Smooth muscle cell (in vitro differentiated cells): ENCODE results near the gene LAMTOR2. TPM values are rescaled to one million over a fixed set of nuclear protein-coding genes. Genes with fewer than 3 reads are reported as not detected.

Source experiments
- DNase-seq: peaks from one replicate; lab custom pipeline; 2025; ENCODE audit not compliant: unreplicated experiment; lab: John Stamatoyannopoulos, UW
- H2AFZ ChIP-seq: fragments of 200-600 bp; sonication (generic); 2 replicates; pipeline ENCODE4 v1.6.0; 2016; ENCODE audit warnings: antibody characterized with exemption, low read depth, mild to moderate bottlenecking
- H3F3A ChIP-seq: fragments of 200-600 bp; sonication (generic); 2 replicates; pipeline ENCODE4 v1.6.0; 2017; ENCODE audit warnings: antibody characterized with exemption, low read depth
- H3K27ac ChIP-seq: fragments of 200-600 bp; sonication (generic); 2 replicates; pipeline ENCODE4 v1.5.1; 2016; ENCODE audit warnings: low read depth, mild to moderate bottlenecking
- H3K27me3 ChIP-seq: fragments of 200-600 bp; sonication (generic); 2 replicates; pipeline ENCODE4 v1.6.1; 2016; ENCODE audit warnings: low read depth, mild to moderate bottlenecking
- H3K36me3 ChIP-seq: fragments of 200-600 bp; sonication (generic); 2 replicates; pipeline ENCODE4 v1.5.1; 2016; ENCODE audit warnings: low read depth
- H3K4me1 ChIP-seq: fragments of 200-600 bp; sonication (generic); 2 replicates; pipeline ENCODE4 v1.5.1; 2016; ENCODE audit warnings: low read depth
- H3K4me2 ChIP-seq: fragments of 200-600 bp; sonication (generic); 2 replicates; pipeline ENCODE4 v1.6.0; 2016; ENCODE audit warnings: mild to moderate bottlenecking
- H3K4me3 ChIP-seq: fragments of 200-600 bp; sonication (generic); 2 replicates; pipeline ENCODE4 v1.5.1; 2016; ENCODE audit warnings: mild to moderate bottlenecking
- H3K79me2 ChIP-seq: fragments of 200-600 bp; sonication (generic); 2 replicates; pipeline ENCODE4 v1.6.0; 2016; ENCODE audit warnings: low read depth, mild to moderate bottlenecking
- H3K9ac ChIP-seq: fragments of 200-600 bp; sonication (generic); 2 replicates; pipeline ENCODE4 v1.6.0; 2016; ENCODE audit warnings: low read depth
- H3K9me3 ChIP-seq: fragments of 200-600 bp; sonication (generic); replicated peaks from 2 replicates; pipeline ENCODE4 v1.5.1; 2016; ENCODE audit warnings: low read depth
- H4K20me1 ChIP-seq: fragments of 200-600 bp; sonication (generic); 2 replicates; pipeline ENCODE4 v1.6.0; 2016; ENCODE audit warnings: low read depth
- WGBS: methylation state at CpG from one replicate; pipeline ENCODE4 v1.1.7; 2016; ENCODE audit warnings: low lambda C conversion rate; 5-methylcytosine and 5-hydroxymethylcytosine counted together
- polyA plus RNA-seq: library from polyadenylated mRNA; unstranded; fragments of >200 nt; fragmentation: Nextera tagmentation; extraction: Ambion mirVana; gene quantifications from 2 replicates; pipeline ENCODE4 v1.2.1, GENCODE V29; 2016
- total RNA-seq: library from RNA; depleted of rRNA; stranded (reverse); fragments of >200 nt; gene quantifications from 2 replicates; pipeline ENCODE4 v1.2.3, GENCODE V29; 2014
- TF ChIP-seq, protein P1 (sequence below): fragments of 200-600 bp; sonication (generic); IDR thresholded peaks from 2 replicates; pipeline ENCODE4 v1.5.1; 2017; ENCODE audit warnings: borderline replicate concordance, mild to moderate bottlenecking, antibody characterized with exemption; ENCODE audit not compliant: insufficient read depth, poor library complexity, severe bottlenecking

The LAMTOR2 gene
- total and polyA plus RNA-seq, 2 experiments from 2014 or later = 55.1 to 146 TPM

DNA sequence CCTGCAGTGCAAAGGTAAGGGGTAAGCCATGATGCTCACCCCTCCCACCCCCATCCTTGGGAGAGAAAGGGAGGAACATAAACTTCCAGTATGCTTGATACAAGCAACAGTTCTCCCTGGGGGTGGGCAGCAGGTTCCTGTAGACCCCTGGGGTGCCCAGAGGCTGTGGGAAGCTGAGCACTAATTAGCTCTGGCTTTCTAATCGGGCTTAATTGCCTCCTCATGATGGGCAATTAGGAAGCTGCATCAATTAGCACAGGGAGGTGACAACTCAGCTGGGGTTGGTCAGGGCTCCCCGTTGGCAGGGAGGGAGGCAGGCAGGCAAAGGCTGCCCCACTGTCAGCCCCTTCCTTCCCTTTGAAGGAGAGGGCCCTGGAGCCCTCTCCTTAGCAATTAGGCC, 44.2 kb downstream of the LAMTOR2 start:
- H3K9ac ChIP-seq = no peak overlapping the region
- no peaks in the 10 kb centered on the region for H3K9me3 ChIP-seq
- peak overlapping the region; percentile 96 for H3K27ac ChIP-seq
- peaks cover 27% of the 10 kb centered on the region for H3K4me1 ChIP-seq
- no peaks in the 10 kb centered on the region for H3K36me3 ChIP-seq
- H3K27me3 ChIP-seq = no peaks in the 10 kb centered on the region
- no peak overlapping the region for H3K4me3 ChIP-seq
- peaks cover 17% of the 10 kb centered on the region for H3F3A ChIP-seq
- no peak for DNase-seq
- no peak overlapping the region for H2AFZ ChIP-seq
- H4K20me1 ChIP-seq = no peaks in the 10 kb centered on the region
- H3K79me2 ChIP-seq = peaks cover 36% of the 10 kb centered on the region
- TF ChIP-seq, protein P1, sequence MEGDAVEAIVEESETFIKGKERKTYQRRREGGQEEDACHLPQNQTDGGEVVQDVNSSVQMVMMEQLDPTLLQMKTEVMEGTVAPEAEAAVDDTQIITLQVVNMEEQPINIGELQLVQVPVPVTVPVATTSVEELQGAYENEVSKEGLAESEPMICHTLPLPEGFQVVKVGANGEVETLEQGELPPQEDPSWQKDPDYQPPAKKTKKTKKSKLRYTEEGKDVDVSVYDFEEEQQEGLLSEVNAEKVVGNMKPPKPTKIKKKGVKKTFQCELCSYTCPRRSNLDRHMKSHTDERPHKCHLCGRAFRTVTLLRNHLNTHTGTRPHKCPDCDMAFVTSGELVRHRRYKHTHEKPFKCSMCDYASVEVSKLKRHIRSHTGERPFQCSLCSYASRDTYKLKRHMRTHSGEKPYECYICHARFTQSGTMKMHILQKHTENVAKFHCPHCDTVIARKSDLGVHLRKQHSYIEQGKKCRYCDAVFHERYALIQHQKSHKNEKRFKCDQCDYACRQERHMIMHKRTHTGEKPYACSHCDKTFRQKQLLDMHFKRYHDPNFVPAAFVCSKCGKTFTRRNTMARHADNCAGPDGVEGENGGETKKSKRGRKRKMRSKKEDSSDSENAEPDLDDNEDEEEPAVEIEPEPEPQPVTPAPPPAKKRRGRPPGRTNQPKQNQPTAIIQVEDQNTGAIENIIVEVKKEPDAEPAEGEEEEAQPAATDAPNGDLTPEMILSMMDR = no peak
- WGBS = 85% methylated on average over 2 of the region's 2 CpGs
- H3K4me2 ChIP-seq = no peak overlapping the region

DNA sequence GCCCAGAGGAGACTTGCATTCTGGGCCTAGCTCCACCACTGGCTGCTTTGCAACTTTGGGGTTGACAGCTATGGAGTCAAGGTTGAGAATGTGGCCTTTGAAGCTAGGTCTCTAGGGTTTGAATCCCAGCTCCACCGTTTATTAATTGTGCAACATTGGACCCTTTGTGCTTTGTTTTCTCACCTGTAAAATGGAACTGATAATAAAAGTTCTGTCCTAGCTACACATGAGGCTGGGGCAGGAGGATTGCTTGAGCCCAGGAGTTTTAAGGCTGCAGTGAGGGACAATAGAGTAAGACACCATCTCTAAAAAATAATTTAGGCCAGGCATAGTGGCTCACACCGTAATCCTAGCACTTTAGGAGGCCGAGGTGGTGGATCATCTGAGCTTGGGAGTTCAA, 44.7 kb downstream of the LAMTOR2 start:
- WGBS = 99% methylated on average over 3 of the region's 3 CpGs
- no peaks in the 10 kb centered on the region for H3K9me3 ChIP-seq
- DNase-seq = no peak

DNA sequence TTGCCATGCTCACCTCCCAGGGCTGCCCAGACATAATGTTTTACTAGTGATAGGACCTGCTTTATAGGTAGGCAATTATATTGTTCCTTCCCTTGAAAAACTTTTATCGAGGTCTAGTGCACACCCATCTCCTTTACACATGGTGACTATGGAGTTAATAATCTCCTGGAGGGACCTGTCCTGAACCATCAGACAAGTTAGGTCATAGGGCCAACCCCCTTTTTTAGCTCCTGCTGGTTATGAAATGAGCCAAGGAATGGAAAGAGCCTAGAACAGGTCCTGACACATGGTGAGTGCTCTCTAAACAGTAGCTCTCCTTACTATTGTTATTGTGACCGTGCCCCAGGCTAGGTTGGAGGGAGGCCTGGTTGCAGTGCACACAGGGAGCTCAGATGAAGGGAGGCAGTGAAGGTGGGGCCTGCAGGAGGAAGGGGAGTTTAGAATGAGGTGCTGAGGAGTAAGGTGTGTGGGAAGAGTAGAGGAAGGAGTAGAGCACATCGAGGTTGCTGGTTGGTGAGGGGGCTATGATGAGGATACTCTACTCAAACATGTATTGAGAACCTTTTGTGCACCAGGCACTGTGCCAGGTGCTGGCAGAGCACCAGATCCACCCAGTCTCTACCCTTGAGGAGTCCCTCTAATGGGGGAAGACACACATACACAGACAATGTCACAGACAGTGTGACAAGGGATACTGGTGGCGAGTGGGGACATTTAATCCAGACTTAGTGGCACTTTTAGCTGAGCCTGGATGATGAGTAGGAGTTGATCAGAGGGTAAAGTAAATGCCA, 45.8 kb downstream of the LAMTOR2 start:
- Histone ChIP-seq H3K4me1 (peaks cover 42% of the 10 kb centered on the region), H4K20me1 (no peaks in the 10 kb centered on the region), H2AFZ (no peak overlapping the region), H3K9me3 (no peaks in the 10 kb centered on the region), H3K4me3 (no peak overlapping the region), H3K9ac (peak overlapping the region; percentile 18), H3K27ac (peak overlapping the region; percentile 75), H3K79me2 (peaks cover 35% of the 10 kb centered on the region), H3K36me3 (no peaks in the 10 kb centered on the region), H3K27me3 (no peaks in the 10 kb centered on the region), H3K4me2 (no peak overlapping the region), H3F3A (peaks cover 27% of the 10 kb centered on the region)
- DNase-seq = no peak
- WGBS = 72% methylated on average over 4 of the region's 4 CpGs
- TF ChIP-seq, protein P1 = no peak

More for the DNA sequence above, 44.7 kb downstream of the LAMTOR2 start:
- no peak overlapping the region for H3K9ac ChIP-seq
- peaks cover 17% of the 10 kb centered on the region for H3F3A ChIP-seq
- H3K4me3 ChIP-seq = no peak overlapping the region
- no peaks in the 10 kb centered on the region for H4K20me1 ChIP-seq
- H3K27me3 ChIP-seq = no peaks in the 10 kb centered on the region
- H3K27ac ChIP-seq = peak overlapping the region; percentile 96
- TF ChIP-seq, protein P1 = no peak
- peaks cover 34% of the 10 kb centered on the region for H3K79me2 ChIP-seq
- H3K4me1 ChIP-seq = peaks cover 31% of the 10 kb centered on the region
- H3K4me2 ChIP-seq = no peak overlapping the region
- H2AFZ ChIP-seq = no peak overlapping the region
- no peaks in the 10 kb centered on the region for H3K36me3 ChIP-seq

DNA sequence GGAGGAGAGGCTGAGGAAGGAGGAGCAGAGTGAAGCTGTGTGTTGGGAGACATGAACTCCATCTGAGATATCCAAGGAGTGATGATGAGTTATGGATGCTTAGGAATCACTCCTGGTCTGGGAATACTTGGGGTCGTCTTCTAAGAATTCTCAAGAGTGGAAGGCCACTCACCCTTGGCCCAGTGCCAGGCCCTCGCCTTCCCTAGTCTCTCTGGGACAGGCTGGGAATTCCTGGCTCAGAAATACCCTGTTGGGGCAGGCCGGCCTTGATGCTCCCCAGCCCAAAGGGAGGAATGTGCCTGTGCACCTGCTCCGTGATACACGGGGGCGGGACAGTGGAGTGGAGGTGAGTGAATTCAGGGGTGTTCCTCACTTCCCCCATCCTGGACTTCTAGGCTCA, 47.3 kb downstream of the LAMTOR2 start:
- peak overlapping the region; percentile 81 for H3K4me2 ChIP-seq

More for the DNA sequence above, 47.3 kb downstream of the LAMTOR2 start:
- no peaks in the 10 kb centered on the region for H3K27me3 ChIP-seq
- H3K79me2 ChIP-seq = peaks cover 35% of the 10 kb centered on the region
- 75% methylated on average over 6 of the region's 6 CpGs for WGBS
- H3K4me3 ChIP-seq = no peak overlapping the region
- H3F3A ChIP-seq = peaks cover 23% of the 10 kb centered on the region
- H2AFZ ChIP-seq = no peak overlapping the region
- H3K9me3 ChIP-seq = no peaks in the 10 kb centered on the region
- TF ChIP-seq, protein P1 = no peak
- peak overlapping the region; percentile 12 for H3K9ac ChIP-seq
- no peaks in the 10 kb centered on the region for H4K20me1 ChIP-seq
- H3K36me3 ChIP-seq = no peaks in the 10 kb centered on the region
- no peak for DNase-seq
- peaks cover 49% of the 10 kb centered on the region for H3K4me1 ChIP-seq
- peak overlapping the region; percentile 99 for H3K27ac ChIP-seq
